Stimulated activated CD8-positive, alpha-beta memory T cell treated with anti-CD3 and anti-CD28 coated beads, Interleukin-12 subunit alpha, Interleukin-12 subunit beta, amount 100 ng/mL, for 24 hours (primary cell): ENCODE measurements around the gene SUPT3H.
"Not testable (repeated sequence)": the region's sequence is repeated elsewhere in the genome, so short reads cannot be mapped to it uniquely, and the experiment has no call there.

Experiments
- DNase-seq: peaks from one replicate; pipeline ENCODE4 v3.0.0-alpha.2; 2020; ENCODE audit errors: extremely low read depth

Gene SUPT3H

GRCh38 chr6:45184040-45184439, 193.7 kb downstream of the SUPT3H start:
- no peak for DNase-seq

DNA sequence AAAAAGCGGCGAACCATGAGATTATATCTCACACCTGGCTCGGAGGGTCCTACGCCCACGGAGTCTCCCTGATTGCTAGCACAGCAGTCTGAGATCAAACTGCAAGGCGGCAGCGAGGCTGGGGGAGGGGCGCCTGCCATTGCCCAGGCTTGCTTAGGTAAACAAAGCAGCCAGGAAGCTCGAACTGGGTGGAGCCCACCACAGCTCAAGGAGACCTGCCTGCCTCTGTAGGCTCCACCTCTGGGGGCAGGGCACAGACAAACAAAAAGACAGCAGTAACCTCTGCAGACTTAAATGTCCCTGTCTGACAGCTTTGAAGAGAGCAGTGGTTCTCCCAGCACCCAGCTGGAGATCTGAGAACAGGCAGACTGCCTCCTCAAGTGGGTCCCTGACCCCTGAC, 201.4 kb downstream of the SUPT3H start:
- DNase-seq = not testable (repeated sequence)

DNA sequence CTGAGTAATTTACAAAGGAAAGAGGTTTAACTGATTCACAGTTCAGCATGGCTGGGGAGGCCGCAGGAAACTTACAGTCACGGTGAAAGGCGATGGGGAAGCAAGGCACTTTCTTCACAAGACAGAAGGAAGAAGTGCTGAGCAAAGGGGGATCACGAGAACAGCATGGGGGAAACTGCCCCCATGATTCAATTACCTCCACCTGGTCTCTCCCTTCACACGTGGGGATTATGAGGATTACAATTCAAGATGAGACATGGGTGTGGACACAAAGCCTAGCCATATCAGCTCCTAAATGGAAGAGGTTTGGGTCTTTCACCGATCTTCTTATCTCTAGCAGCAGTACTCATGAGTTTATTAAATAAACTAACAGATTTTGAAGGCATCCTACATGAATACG, 202.5 kb downstream of the SUPT3H start:
- no peak for DNase-seq

GRCh38 chr6:45174045-45174444, 203.7 kb downstream of the SUPT3H start:
- DNase-seq = no peak

- no peak for DNase-seq
These were observed 206.4 kb downstream of the SUPT3H start for GRCh38 chr6:45171380-45171779.

- no peak for DNase-seq
These were observed 207.4 kb downstream of the SUPT3H start for GRCh38 chr6:45170309-45170708.

GRCh38 chr6:45169815-45170214, 207.9 kb downstream of the SUPT3H start:
- DNase-seq = no peak

- no peak for DNase-seq
These were observed 213.6 kb downstream of the SUPT3H start for GRCh38 chr6:45163952-45164766.

- no peak for DNase-seq
These were observed 217.4 kb downstream of the SUPT3H start for GRCh38 chr6:45160305-45160704.

DNA sequence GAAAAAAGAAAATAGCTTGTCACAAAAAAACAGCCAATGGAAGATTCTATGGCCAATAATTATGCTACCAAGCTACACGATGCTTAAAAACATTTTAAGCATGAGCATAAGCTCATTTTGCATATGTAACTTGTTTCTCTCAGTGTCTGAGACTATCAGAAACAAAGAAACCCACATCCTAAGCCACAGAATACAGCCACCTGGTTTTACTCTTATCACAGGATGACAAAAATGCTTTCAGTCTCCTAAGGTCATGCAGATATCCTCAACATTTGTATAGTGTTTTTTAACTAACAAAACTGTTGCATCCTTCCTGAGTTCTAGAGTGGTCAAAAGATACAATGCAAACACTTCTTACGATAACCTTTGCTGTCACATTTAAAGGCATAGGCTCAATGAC, 221.7 kb downstream of the SUPT3H start:
- DNase-seq = no peak

- DNase-seq = no peak
These were observed 222.3 kb downstream of the SUPT3H start for GRCh38 chr6:45155341-45155894.

DNA sequence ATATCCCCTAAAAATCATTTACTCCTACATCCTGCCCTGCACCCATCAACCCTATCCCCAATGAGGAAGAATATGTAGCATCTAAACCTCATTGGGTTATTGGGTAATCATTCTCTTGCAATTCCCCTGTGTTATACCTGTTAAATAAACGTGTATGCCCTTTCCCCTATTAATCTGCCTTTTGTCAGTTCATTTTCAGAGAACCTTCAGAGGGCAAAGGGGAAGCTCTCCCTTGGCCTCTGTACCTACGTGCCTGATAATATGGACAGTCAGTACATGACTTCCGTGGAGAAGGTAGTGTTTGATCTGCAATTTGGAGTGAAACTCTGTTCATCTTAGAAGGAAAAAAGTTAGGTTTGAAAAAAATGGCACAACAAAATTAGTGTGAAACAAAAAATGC, 223.1 kb downstream of the SUPT3H start:
- no peak for DNase-seq

DNA sequence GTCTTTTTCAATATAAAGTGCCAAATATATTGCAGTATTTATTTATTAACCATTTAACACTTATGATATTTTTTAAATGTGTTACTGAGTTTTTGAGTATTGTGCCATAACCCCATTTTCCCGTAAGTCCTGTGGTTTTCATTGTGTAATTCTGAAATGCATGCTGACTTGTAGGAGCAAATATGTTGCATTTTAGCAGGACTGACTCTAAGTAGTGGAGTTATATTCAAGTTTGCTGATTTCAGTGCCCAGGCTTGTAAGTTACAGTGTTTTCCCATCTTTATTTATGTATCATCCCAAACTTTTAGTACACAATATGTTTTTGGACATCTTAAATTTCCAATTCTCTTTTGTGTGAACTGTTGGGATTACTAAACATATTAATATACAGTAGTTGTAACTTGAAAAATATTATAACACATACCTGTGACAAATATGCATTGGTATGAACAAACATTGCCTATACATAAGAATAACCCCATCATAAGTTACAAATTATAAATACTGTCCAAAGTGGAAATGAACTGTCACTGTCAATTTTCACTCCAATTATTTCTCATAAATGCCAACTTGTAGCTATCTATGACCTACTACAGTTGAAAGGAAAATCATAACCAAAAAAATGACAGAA, 228.9 kb downstream of the SUPT3H start:
- DNase-seq = no peak

GRCh38 chr6:45148278-45148677, 229.5 kb downstream of the SUPT3H start:
- DNase-seq = no peak

DNA sequence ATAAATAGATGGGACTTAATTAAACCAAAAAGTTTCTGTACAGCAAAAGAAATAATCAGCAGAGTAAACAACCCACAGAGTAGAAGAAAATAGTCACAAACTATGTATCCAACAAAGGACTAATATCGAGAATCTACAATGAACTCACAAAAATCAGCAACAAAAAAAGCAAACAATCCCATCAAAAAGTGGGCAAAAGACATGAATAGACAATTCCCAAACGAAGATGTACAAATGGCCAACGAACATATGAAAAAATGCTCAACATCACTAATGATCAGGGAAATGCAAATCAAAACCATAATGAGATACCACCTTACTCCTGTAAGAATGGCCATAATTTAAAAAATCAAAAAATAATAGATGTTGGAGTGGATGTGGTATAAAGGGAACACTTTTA, 232.1 kb downstream of the SUPT3H start:
- not testable (repeated sequence) for DNase-seq

GRCh38 chr6:45138765-45139164, 239.0 kb downstream of the SUPT3H start:
- no peak for DNase-seq

GRCh38 chr6:45136495-45136894, 241.2 kb downstream of the SUPT3H start:
- DNase-seq = no peak

- no peak for DNase-seq
These were observed 245.0 kb downstream of the SUPT3H start for GRCh38 chr6:45132658-45133294.

DNA sequence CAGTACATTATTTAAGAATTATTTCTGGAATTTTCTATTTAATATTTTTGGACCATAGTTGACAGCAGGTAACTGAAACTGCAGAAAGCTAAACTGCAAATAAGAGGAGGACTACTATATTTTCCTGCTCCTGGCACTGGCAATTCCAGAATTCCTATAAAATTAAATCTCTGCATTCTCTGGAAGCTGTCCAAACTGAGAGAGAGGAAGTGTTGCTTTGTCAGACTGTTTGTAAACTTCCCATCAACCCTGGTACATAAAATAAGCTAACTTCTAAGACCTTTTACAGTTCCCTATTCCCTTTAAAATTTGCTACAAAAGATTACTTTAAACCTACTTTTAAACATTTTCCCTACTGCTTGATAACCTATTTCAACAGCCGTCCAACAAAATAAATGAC, 245.7 kb downstream of the SUPT3H start:
- DNase-seq = no peak

GRCh38 chr6:45129051-45129450, 248.7 kb downstream of the SUPT3H start:
- DNase-seq = no peak

GRCh38 chr6:45127185-45127584, 250.5 kb downstream of the SUPT3H start:
- DNase-seq = no peak

DNA sequence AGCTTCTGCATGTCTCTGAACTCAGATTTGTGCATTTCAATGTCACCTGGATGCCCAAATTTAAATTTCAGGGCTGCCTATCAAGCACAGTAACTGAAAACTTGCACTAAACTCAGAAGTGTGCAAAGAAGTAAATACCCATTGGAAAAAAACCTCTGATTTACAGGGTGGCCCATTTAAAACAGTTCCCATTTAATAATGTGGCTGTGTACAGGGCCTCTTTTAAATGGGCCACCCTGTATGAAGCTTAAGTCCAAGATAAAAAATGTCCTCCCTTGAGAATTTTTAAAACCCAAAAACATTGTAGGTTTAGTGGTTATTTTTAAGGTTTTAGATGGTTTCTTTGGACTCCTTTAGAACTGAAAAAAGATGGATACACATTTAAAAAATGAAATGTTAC, 251.7 kb downstream of the SUPT3H start:
- DNase-seq = no peak

DNA sequence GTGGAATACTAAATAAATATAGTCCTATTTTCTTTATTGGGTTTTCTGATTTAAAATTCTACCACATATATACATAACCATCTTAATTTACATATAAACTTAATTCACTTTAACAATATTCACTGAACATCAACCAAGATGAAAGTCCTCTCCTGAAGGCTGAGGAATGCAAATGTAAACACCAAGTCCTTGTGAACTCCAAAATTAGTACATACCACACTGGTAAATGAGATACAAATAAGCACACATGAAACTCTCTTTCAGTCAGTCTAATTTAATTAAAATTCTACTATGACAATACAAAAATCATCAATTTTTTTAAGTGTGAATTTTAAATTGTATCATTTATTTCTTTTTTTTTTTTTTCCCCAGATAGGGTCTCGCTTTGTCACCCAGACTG, 254.7 kb downstream of the SUPT3H start:
- DNase-seq = no peak
